GM18499 (cell line): ENCODE measurements around the gene NRG3.

ENCODE experiments used
- ATAC-seq: cut with Tn5 transposase; IDR thresholded peaks from one replicate; pipeline ENCODE4 v1.9.1; 2021; ENCODE audit warnings: moderate number of reproducible peaks; ENCODE audit not compliant: insufficient read depth, unreplicated experiment

The NRG3 gene

GRCh38 chr10:82252081-82252480 lies 377.1 kb downstream of the NRG3 start:
- ATAC-seq, result no peak

- ATAC-seq, result no peak
Observed at GRCh38 chr10:82254237-82254636, 379.2 kb downstream of the NRG3 start.

GRCh38 chr10:82256275-82256674 lies 381.3 kb downstream of the NRG3 start:
- no peak for ATAC-seq

- ATAC-seq, result no peak
Observed at GRCh38 chr10:82266438-82266837, 391.4 kb downstream of the NRG3 start.

- ATAC-seq, result no peak
Observed at GRCh38 chr10:82267014-82267413, 392.0 kb downstream of the NRG3 start.

GRCh38 chr10:82267465-82267864 lies 392.5 kb downstream of the NRG3 start:
- no peak for ATAC-seq

- ATAC-seq, result no peak
Observed at GRCh38 chr10:82267960-82268359, 393.0 kb downstream of the NRG3 start.

GRCh38 chr10:82277591-82277990 lies 402.6 kb downstream of the NRG3 start:
- ATAC-seq, result no peak

- ATAC-seq, result no peak
Observed at GRCh38 chr10:82278401-82279182, 403.6 kb downstream of the NRG3 start.

- no peak for ATAC-seq
Observed at GRCh38 chr10:82282782-82283456, 407.9 kb downstream of the NRG3 start.

- no peak for ATAC-seq
Observed at GRCh38 chr10:82284180-82284579, 409.2 kb downstream of the NRG3 start.

GRCh38 chr10:82288461-82288881 lies 413.5 kb downstream of the NRG3 start:
- no peak for ATAC-seq

- no peak for ATAC-seq
Observed at GRCh38 chr10:82289945-82290344, 415.0 kb downstream of the NRG3 start.

GRCh38 chr10:82294874-82295378 lies 419.9 kb downstream of the NRG3 start:
- ATAC-seq, result no peak

- no peak for ATAC-seq
Observed at GRCh38 chr10:82308641-82309040, 433.6 kb downstream of the NRG3 start.

- no peak for ATAC-seq
Observed at GRCh38 chr10:82310839-82311238, 435.8 kb downstream of the NRG3 start.

- ATAC-seq, result no peak
Observed at GRCh38 chr10:82313401-82313800, 438.4 kb downstream of the NRG3 start.

- ATAC-seq, result no peak
Observed at GRCh38 chr10:82318534-82318933, 443.5 kb downstream of the NRG3 start.

- ATAC-seq, result no peak
Observed at GRCh38 chr10:82319074-82319473, 444.1 kb downstream of the NRG3 start.

GRCh38 chr10:82319562-82319961 lies 444.6 kb downstream of the NRG3 start:
- no peak for ATAC-seq

- ATAC-seq, result no peak
Observed at GRCh38 chr10:82321724-82322123, 446.7 kb downstream of the NRG3 start.

- no peak for ATAC-seq
Observed at GRCh38 chr10:82331716-82332115, 456.7 kb downstream of the NRG3 start.
